Measurements from ENCODE around the gene CKAP2.
"Not testable (repeated sequence)": the region's sequence is repeated elsewhere in the genome, so short reads cannot be mapped to it uniquely, and the experiment has no call there.

The CKAP2 gene

GRCh38 chr13:52451135-52451804 is 4.0 kb upstream of the CKAP2 start:
- DNase-seq, result no peak

- DNase-seq, result no peak
Measured at GRCh38 chr13:52452470-52452869, 2.8 kb upstream of the CKAP2 start.

GRCh38 chr13:52454459-52454819 is 839 bp upstream of the CKAP2 start:
- peak; percentile 45 to 70 for DNase-seq

- DNase-seq, result peak; percentile 55 to 71
Measured at GRCh38 chr13:52455677-52456041, 381 bp downstream of the CKAP2 start.

GRCh38 chr13:52459668-52460067 is 4.4 kb downstream of the CKAP2 start:
- no peak for DNase-seq

GRCh38 chr13:52461265-52461664 is 6.0 kb downstream of the CKAP2 start:
- DNase-seq, result no peak

GRCh38 chr13:52463526-52463925 is 8.2 kb downstream of the CKAP2 start:
- DNase-seq, result no peak

- DNase-seq, result not testable (repeated sequence)
Measured at GRCh38 chr13:52468487-52468886, 13.2 kb downstream of the CKAP2 start.

GRCh38 chr13:52480677-52481428 is 25.6 kb downstream of the CKAP2 start:
- not testable (repeated sequence) for DNase-seq

- not testable (repeated sequence) for DNase-seq
Measured at GRCh38 chr13:52487078-52487477, 31.8 kb downstream of the CKAP2 start.

- DNase-seq, result not testable (repeated sequence)
Measured at GRCh38 chr13:52488763-52489162, 33.5 kb downstream of the CKAP2 start.

GRCh38 chr13:52491015-52491414 is 35.7 kb downstream of the CKAP2 start:
- DNase-seq, result not testable (repeated sequence)

- not testable (repeated sequence) for DNase-seq
Measured at GRCh38 chr13:52494241-52494640, 39.0 kb downstream of the CKAP2 start.

GRCh38 chr13:52497979-52498378 is 42.7 kb downstream of the CKAP2 start:
- not testable (repeated sequence) for DNase-seq

- DNase-seq, result not testable (repeated sequence)
Measured at GRCh38 chr13:52502277-52502676, 47.0 kb downstream of the CKAP2 start.

- not testable (repeated sequence) for DNase-seq
Measured at GRCh38 chr13:52505843-52506242, 50.6 kb downstream of the CKAP2 start.

- DNase-seq, result not testable (repeated sequence)
Measured at GRCh38 chr13:52509532-52509931, 54.3 kb downstream of the CKAP2 start.

- peak; percentile 5 to 33 for DNase-seq
Measured at GRCh38 chr13:52510221-52510797, 55.0 kb downstream of the CKAP2 start.

GRCh38 chr13:52511598-52511997 is 56.3 kb downstream of the CKAP2 start:
- DNase-seq, result not testable (repeated sequence)

- DNase-seq, result not testable (repeated sequence)
Measured at GRCh38 chr13:52513957-52514596, 58.8 kb downstream of the CKAP2 start.

- DNase-seq, result not testable (repeated sequence)
Measured at GRCh38 chr13:52523323-52523722, 68.0 kb downstream of the CKAP2 start.

All from SHP77 (cell line).